Neural progenitor cell (in vitro differentiated cells): ENCODE data around the gene SLC38A8.

Source experiments
- CTCF ChIP-seq: fragments of 200-600 bp; sonication (generic); IDR thresholded peaks from 2 replicates; pipeline ENCODE4 v1.5.1; 2017; ENCODE audit warnings: antibody characterized with exemption, mild to moderate bottlenecking
- EZH2 ChIP-seq: fragments of 200-600 bp; sonication (generic); IDR thresholded peaks from 2 replicates; pipeline ENCODE4 v1.6.1; 2017; ENCODE audit warnings: antibody characterized with exemption, mild to moderate bottlenecking, moderate library complexity

- TF ChIP-seq CTCF (no peak), EZH2 (no peak)
Measured at GRCh38 chr16:84071121-84071520, 28.5 kb upstream of the SLC38A8 start.
